Body of pancreas (tissue), 4 donors: ENCODE results near the gene MRPS27. TPM values are rescaled to one million over a fixed set of nuclear protein-coding genes. Genes with fewer than 3 reads are reported as not detected.

ENCODE experiments used
- ATAC-seq: fragments of 150-250 bp; one replicate; pipeline ENCODE4 v1.9.1; 2016
- DNase-seq, 4 donors: peaks; one replicate each; pipeline ENCODE4 v3.0.0-alpha.2; 2019
- H3K27ac ChIP-seq, 4 donors: fragments of 200-600 bp; sonication (generic); 1 replicate in 3 of 4; 2 replicates in 1 of 4; pipeline versions ENCODE4 v1.5.1 to v1.6.1; 2016 to 2019; ENCODE audit warnings: mild to moderate bottlenecking in 1 of 4, mixed read lengths in 1 of 4, moderate library complexity in 1 of 4
- H3K27me3 ChIP-seq, 2 donors: fragments of 200-600 bp; sonication (generic); one replicate each; pipeline ENCODE4 v1.6.0; 2016; ENCODE audit warnings: mild to moderate bottlenecking in 1 of 2
- H3K36me3 ChIP-seq, 2 donors: fragments of 200-600 bp; sonication (generic); replicated peaks in 1 of 2; 2 replicates each; pipeline ENCODE4 v1.5.1; 2016; ENCODE audit warnings: low read depth in 2 of 2; ENCODE audit not compliant: insufficient read depth in 1 of 2
- H3K4me1 ChIP-seq: fragments of 200-600 bp; sonication (generic); one replicate; pipeline ENCODE4 v1.6.0; 2016
- H3K4me3 ChIP-seq, 2 donors: fragments of 200-600 bp; sonication (generic); 1 replicate in 1 of 2; 2 replicates in 1 of 2; pipeline ENCODE4 v1.5.1; 2016 to 2019
- H3K9me3 ChIP-seq, 3 donors: fragments of 200-600 bp; sonication (generic); 1 replicate in 2 of 3; 2 replicates in 1 of 3; pipeline ENCODE4 v1.5.1; 2016
- CTCF ChIP-seq, 7 experiments: fragments of 450-650 bp in 4 of 7; fragments of 200-600 bp in 3 of 7; sonication (generic) in 3 of 7; IDR thresholded peaks; one replicate each; pipeline ENCODE4 v1.5.1; 2016 to 2019; ENCODE audit warnings: antibody characterized with exemption in 7 of 7
- POLR2A ChIP-seq, 3 donors: fragments of 450-650 bp; IDR thresholded peaks; one replicate each; pipeline ENCODE4 v1.6.1; 2016; ENCODE audit warnings: antibody characterized with exemption in 3 of 3, mild to moderate bottlenecking in 2 of 3
- whole genome bisulfite sequencing, 2 donors: methylation state at CpG; one replicate each; pipeline ENCODE4 v1.1.5; 2017; 5-methylcytosine and 5-hydroxymethylcytosine counted together
- intact Hi-C: fragments of 100-400 bp; cut with DNase I; formaldehyde crosslinking; loops from one replicate; pipeline ENCODE4 v1.15.1; 2023
- total RNA-seq, 2 donors: library from RNA; depleted of rRNA; stranded (reverse); fragments of >200 nt; gene quantifications; one replicate each; pipeline ENCODE4 v1.1.0, GENCODE V29; 2016

MRPS27 gene
- total RNA-seq, 2 donors from 2014 or later = 25.4 to 52.7 TPM

DNA sequence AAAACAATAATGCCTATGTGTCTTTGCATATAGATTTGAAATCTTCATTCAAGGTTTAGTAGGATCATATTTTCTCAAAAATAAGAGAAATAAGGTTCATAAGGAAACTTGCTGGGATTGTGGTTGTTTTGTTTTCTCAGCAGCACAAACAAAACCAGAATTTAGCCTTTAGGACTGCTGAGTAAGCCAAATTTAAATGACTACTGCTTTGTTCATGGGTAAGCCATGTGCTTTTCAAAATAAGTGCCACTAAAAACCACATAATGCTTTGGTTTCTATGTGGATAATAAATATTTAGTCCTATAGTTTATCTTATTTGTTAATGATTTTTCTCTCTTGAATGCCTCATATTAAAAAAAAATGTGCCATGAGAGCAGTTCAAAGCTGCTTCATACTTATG is 38.9 kb upstream of the MRPS27 start:
- TF ChIP-seq CTCF (IDR thresholded peaks at IDR 0.05) (no peak), POLR2A (IDR thresholded peaks at IDR 0.05) (no peak)
- H3K27me3 ChIP-seq = no peaks in the 10 kb centered on the region
- no peak for ATAC-seq
- H3K4me3 ChIP-seq = no peak overlapping the region
- no peaks in the 10 kb centered on the region for H3K9me3 ChIP-seq
- DNase-seq = no peak
- no peak overlapping the region for H3K27ac ChIP-seq
- no peaks in the 10 kb centered on the region for H3K36me3 ChIP-seq
- H3K4me1 ChIP-seq = no peaks in the 10 kb centered on the region
- intact Hi-C loops = no loop called here

- Histone ChIP-seq H3K4me3 (no peak overlapping the region), H3K27ac (no peak overlapping the region), H3K27me3 (no peaks in the 10 kb centered on the region), H3K9me3 (no peaks in the 10 kb centered on the region), H3K4me1 (no peaks in the 10 kb centered on the region), H3K36me3 (no peaks in the 10 kb centered on the region)
- intact Hi-C loops = no loop called here
- ATAC-seq (no peak), DNase-seq (no peak)
- WGBS, 2 donors = 47 to 54% methylated on average over 1 of the region's 1 CpG
- TF ChIP-seq CTCF (IDR thresholded peaks at IDR 0.05) (no peak), POLR2A (IDR thresholded peaks at IDR 0.05) (no peak)
These were observed 36.3 kb upstream of the MRPS27 start for GRCh38 chr5:72356361-72356760.

GRCh38 chr5:72355706-72356299 is 35.8 kb upstream of the MRPS27 start:
- Histone ChIP-seq H3K27ac (no peak overlapping the region), H3K36me3 (no peaks in the 10 kb centered on the region), H3K4me3 (no peak overlapping the region), H3K4me1 (no peaks in the 10 kb centered on the region), H3K27me3 (no peaks in the 10 kb centered on the region), H3K9me3 (no peaks in the 10 kb centered on the region)
- ATAC-seq = no peak
- intact Hi-C loops = no loop called here
- TF ChIP-seq CTCF (IDR thresholded peaks at IDR 0.05) (peak in 2 of 7 experiments; percentile 14 to 27), POLR2A (IDR thresholded peaks at IDR 0.05) (no peak)
- 73 to 77% methylated on average over 5 of the region's 5 CpGs for WGBS, 2 donors
- DNase-seq = peak in 1 of 4 donors; percentile 14

- Histone ChIP-seq H3K9me3 (no peaks in the 10 kb centered on the region), H3K36me3 (no peaks in the 10 kb centered on the region), H3K27me3 (no peaks in the 10 kb centered on the region), H3K27ac (no peak overlapping the region), H3K4me3 (no peak overlapping the region), H3K4me1 (no peaks in the 10 kb centered on the region)
- DNase-seq = no peak
- TF ChIP-seq POLR2A (IDR thresholded peaks at IDR 0.05) = no peak
- no peak for TF ChIP-seq CTCF (IDR thresholded peaks at IDR 0.05)
- ATAC-seq = no peak
- intact Hi-C loops = no loop called here
These were observed 33.0 kb upstream of the MRPS27 start for GRCh38 chr5:72353046-72353445.

DNA sequence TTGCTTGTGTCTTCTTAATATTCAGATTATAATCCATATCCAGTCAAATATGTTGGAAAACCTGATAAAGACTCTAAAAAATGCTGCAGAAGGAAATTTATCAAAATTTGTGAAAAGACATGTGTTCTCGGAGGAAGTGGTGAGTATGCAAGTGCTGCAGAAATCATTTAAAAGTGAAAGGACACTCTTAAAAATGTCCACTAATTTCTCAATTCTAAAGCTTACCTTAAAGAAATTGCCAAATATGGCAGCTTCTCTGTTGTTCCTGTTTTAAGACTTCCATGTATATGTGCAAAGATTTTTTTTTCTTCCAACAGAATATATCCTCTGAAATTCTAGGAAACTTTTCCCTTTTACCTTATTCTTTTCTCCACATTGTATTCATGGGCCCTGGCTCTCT is 32.6 kb upstream of the MRPS27 start:
- ATAC-seq (no peak), DNase-seq (no peak)
- Histone ChIP-seq H3K27me3 (no peaks in the 10 kb centered on the region), H3K36me3 (no peaks in the 10 kb centered on the region), H3K4me1 (no peaks in the 10 kb centered on the region), H3K4me3 (no peak overlapping the region), H3K9me3 (no peaks in the 10 kb centered on the region), H3K27ac (no peak overlapping the region)
- intact Hi-C loops = no loop called here
- 78 to 94% methylated on average over 1 of the region's 1 CpG for WGBS, 2 donors
- TF ChIP-seq POLR2A (IDR thresholded peaks at IDR 0.05) = no peak
- no peak for TF ChIP-seq CTCF (IDR thresholded peaks at IDR 0.05)
